Suprapubic skin (tissue), 4 donors: ENCODE results near the gene SLC25A29. TPM values are rescaled to one million over a fixed set of nuclear protein-coding genes. Genes with fewer than 3 reads are reported as not detected.

Experiments used
- DNase-seq, 2 donors: peaks; one replicate each; pipeline ENCODE4 v3.0.0-alpha.2; 2019; ENCODE audit warnings: low spot score in 2 of 2
- H3K27ac ChIP-seq: fragments of 200-600 bp; sonication (generic); one replicate; pipeline ENCODE4 v1.5.1; 2019
- H3K27me3 ChIP-seq: fragments of 200-600 bp; sonication (generic); one replicate; pipeline ENCODE4 v1.5.1; 2019
- H3K36me3 ChIP-seq: fragments of 200-600 bp; sonication (generic); one replicate; pipeline ENCODE4 v1.5.1; 2019
- H3K4me1 ChIP-seq: fragments of 200-600 bp; sonication (generic); one replicate; pipeline ENCODE4 v1.5.1; 2019
- H3K4me3 ChIP-seq: fragments of 200-600 bp; sonication (generic); one replicate; pipeline ENCODE4 v1.5.1; 2019; ENCODE audit warnings: mild to moderate bottlenecking
- H3K9me3 ChIP-seq: fragments of 200-600 bp; sonication (generic); one replicate; pipeline ENCODE4 v1.5.1; 2019
- EP300 ChIP-seq: sonication (generic); formaldehyde crosslinking; IDR thresholded peaks from one replicate; pipeline ENCODE4 v1.6.1; 2017; ENCODE audit warnings: antibody characterized with exemption
- POLR2A ChIP-seq, 2 donors: fragments of 450-650 bp; IDR thresholded peaks; one replicate each; pipeline ENCODE4 v1.6.1; 2017; ENCODE audit warnings: antibody characterized with exemption in 2 of 2, mild to moderate bottlenecking in 2 of 2, moderate library complexity in 2 of 2
- POLR2AphosphoS5 ChIP-seq, 3 donors: sonication (generic); formaldehyde crosslinking; IDR thresholded peaks; one replicate each; pipeline ENCODE4 v1.6.1; 2017; ENCODE audit warnings: antibody characterized with exemption in 3 of 3
- WGBS: methylation state at CpG from one replicate; pipeline ENCODE4 v1.1.5; 2018; 5-methylcytosine and 5-hydroxymethylcytosine counted together
- total RNA-seq, 4 donors: library from RNA; depleted of rRNA; stranded (reverse); fragments of >200 nt; gene quantifications; one replicate each; pipeline ENCODE4 v1.1.0, GENCODE V29; 2016
- TF ChIP-seq, protein P1 (sequence below), 2 donors: fragments of 200-600 bp in 1 of 2; fragments of 450-650 bp in 1 of 2; sonication (generic) in 1 of 2; IDR thresholded peaks; one replicate each; pipeline ENCODE4 v1.5.1; 2016 to 2019; ENCODE audit warnings: antibody characterized with exemption in 2 of 2, mild to moderate bottlenecking in 1 of 2, moderate library complexity in 1 of 2

SLC25A29 gene
- total RNA-seq, 4 donors from 2014 or later, result 88.1 to 254 (median 120) TPM

GRCh38 chr14:100329233-100330006 lies 23.2 kb upstream of the SLC25A29 start:
- 93% methylated on average over 5 of the region's 36 CpGs for WGBS
- Histone ChIP-seq H3K4me1 (no peaks in the 10 kb centered on the region), H3K36me3 (peaks cover under 1% of the 10 kb centered on the region), H3K4me3 (no peak overlapping the region), H3K9me3 (no peaks in the 10 kb centered on the region), H3K27me3 (no peaks in the 10 kb centered on the region), H3K27ac (no peak overlapping the region)
- DNase-seq, result no peak
- TF ChIP-seq EP300 (no peak), POLR2AphosphoS5 (IDR thresholded peaks at IDR 0.05) (no peak), POLR2A (IDR thresholded peaks at IDR 0.05) (no peak)
- TF ChIP-seq, protein P1, sequence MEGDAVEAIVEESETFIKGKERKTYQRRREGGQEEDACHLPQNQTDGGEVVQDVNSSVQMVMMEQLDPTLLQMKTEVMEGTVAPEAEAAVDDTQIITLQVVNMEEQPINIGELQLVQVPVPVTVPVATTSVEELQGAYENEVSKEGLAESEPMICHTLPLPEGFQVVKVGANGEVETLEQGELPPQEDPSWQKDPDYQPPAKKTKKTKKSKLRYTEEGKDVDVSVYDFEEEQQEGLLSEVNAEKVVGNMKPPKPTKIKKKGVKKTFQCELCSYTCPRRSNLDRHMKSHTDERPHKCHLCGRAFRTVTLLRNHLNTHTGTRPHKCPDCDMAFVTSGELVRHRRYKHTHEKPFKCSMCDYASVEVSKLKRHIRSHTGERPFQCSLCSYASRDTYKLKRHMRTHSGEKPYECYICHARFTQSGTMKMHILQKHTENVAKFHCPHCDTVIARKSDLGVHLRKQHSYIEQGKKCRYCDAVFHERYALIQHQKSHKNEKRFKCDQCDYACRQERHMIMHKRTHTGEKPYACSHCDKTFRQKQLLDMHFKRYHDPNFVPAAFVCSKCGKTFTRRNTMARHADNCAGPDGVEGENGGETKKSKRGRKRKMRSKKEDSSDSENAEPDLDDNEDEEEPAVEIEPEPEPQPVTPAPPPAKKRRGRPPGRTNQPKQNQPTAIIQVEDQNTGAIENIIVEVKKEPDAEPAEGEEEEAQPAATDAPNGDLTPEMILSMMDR (IDR thresholded peaks at IDR 0.05), result no peak

- no peak for TF ChIP-seq POLR2AphosphoS5 (IDR thresholded peaks at IDR 0.05)
- TF ChIP-seq, protein P1 (IDR thresholded peaks at IDR 0.05), result no peak
- TF ChIP-seq POLR2A (IDR thresholded peaks at IDR 0.05), result no peak
- Histone ChIP-seq H3K4me1 (no peaks in the 10 kb centered on the region), H3K4me3 (no peak overlapping the region), H3K9me3 (no peaks in the 10 kb centered on the region), H3K27ac (no peak overlapping the region), H3K27me3 (no peaks in the 10 kb centered on the region), H3K36me3 (no peaks in the 10 kb centered on the region)
- 97% methylated on average over 13 of the region's 32 CpGs for WGBS
- DNase-seq, result no peak
These were observed 22.4 kb upstream of the SLC25A29 start for GRCh38 chr14:100328495-100329163.

DNA sequence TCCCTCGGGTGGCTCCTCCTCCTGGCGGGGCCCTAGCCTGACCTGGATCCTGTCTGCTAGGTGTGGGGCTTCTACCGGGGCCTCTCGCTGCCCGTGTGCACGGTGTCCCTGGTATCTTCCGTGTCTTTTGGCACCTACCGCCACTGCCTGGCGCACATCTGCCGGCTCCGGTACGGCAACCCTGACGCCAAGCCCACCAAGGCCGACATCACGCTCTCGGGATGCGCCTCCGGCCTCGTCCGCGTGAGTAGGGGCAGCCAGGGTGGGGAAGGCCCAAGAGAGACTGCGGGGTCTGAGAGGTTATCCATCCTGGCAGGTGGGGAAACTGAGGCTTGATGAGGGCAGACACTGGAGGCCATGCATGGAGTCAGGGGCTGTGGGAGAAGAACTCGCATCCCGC lies 20.9 kb upstream of the SLC25A29 start:
- no peaks in the 10 kb centered on the region for H3K36me3 ChIP-seq

GRCh38 chr14:100325958-100326357 lies 19.7 kb upstream of the SLC25A29 start:
- Histone ChIP-seq H3K4me3 (no peak overlapping the region), H3K27me3 (no peaks in the 10 kb centered on the region), H3K27ac (no peak overlapping the region), H3K4me1 (no peaks in the 10 kb centered on the region), H3K36me3 (no peaks in the 10 kb centered on the region), H3K9me3 (no peaks in the 10 kb centered on the region)
- WGBS, result 87% methylated on average over 13 of the region's 13 CpGs
- TF ChIP-seq, protein P1 (IDR thresholded peaks at IDR 0.05), result no peak
- no peak for TF ChIP-seq POLR2A (IDR thresholded peaks at IDR 0.05)
- TF ChIP-seq POLR2AphosphoS5 (IDR thresholded peaks at IDR 0.05), result no peak
- no peak for TF ChIP-seq EP300
- no peak for DNase-seq

More for the DNA sequence above, 20.9 kb upstream of the SLC25A29 start:
- no peak overlapping the region for H3K27ac ChIP-seq
- TF ChIP-seq POLR2AphosphoS5 (IDR thresholded peaks at IDR 0.05) (no peak), POLR2A (IDR thresholded peaks at IDR 0.05) (no peak), EP300 (no peak)
- TF ChIP-seq, protein P1 (IDR thresholded peaks at IDR 0.05), result no peak
- DNase-seq, result no peak
- H3K9me3 ChIP-seq, result no peaks in the 10 kb centered on the region
- H3K4me1 ChIP-seq, result no peaks in the 10 kb centered on the region
- 95% methylated on average over 17 of the region's 24 CpGs for WGBS
- no peak overlapping the region for H3K4me3 ChIP-seq
- no peaks in the 10 kb centered on the region for H3K27me3 ChIP-seq

DNA sequence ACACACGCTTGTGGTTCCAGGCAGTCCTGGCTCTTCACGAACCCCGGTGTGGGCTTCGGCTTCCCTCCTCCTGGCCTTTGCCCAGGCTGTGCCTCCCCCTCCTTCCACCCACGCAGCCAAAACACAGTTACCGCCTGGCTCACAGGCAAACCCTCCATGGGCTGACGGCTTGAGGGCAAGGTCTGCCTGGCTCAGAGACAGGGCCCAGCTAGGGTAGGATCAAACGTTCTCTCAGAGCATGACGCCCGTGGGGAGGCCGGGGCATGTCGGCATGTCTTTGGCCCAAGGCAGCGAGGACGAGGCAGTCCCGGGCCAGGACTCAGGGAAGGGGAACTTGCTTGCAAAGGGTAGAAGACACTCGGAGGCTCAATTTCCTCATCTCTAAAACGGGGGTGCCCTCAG lies 19.0 kb upstream of the SLC25A29 start:
- no peak overlapping the region for H3K4me3 ChIP-seq
- TF ChIP-seq EP300, result no peak
- TF ChIP-seq, protein P1 (IDR thresholded peaks at IDR 0.05), result no peak
- TF ChIP-seq POLR2AphosphoS5 (IDR thresholded peaks at IDR 0.05), result no peak
- no peak for TF ChIP-seq POLR2A (IDR thresholded peaks at IDR 0.05)

More for the DNA sequence above, 19.0 kb upstream of the SLC25A29 start:
- Histone ChIP-seq H3K4me1 (peaks cover 2% of the 10 kb centered on the region), H3K27me3 (no peaks in the 10 kb centered on the region), H3K27ac (no peak overlapping the region), H3K36me3 (no peaks in the 10 kb centered on the region), H3K9me3 (no peaks in the 10 kb centered on the region)
- DNase-seq, result no peak
- WGBS, result 84% methylated on average over 13 of the region's 17 CpGs
